ENCODE measurements around the gene MRPL51.
"Not testable (repeated sequence)": the region's sequence is repeated elsewhere in the genome, so short reads cannot be mapped to it uniquely, and the experiment has no call there.

Gene MRPL51

GRCh38 chr12:6530576-6531260 is 37.7 kb upstream of the MRPL51 start:
- DNase-seq, result no peak

GRCh38 chr12:6529291-6529737 is 36.3 kb upstream of the MRPL51 start:
- no peak for DNase-seq

GRCh38 chr12:6528539-6529235 is 35.6 kb upstream of the MRPL51 start:
- DNase-seq, result no peak

GRCh38 chr12:6527711-6528110 is 34.6 kb upstream of the MRPL51 start:
- DNase-seq, result no peak

- DNase-seq, result no peak
Observed at GRCh38 chr12:6526766-6527525, 33.9 kb upstream of the MRPL51 start.

GRCh38 chr12:6526201-6526600 is 33.1 kb upstream of the MRPL51 start:
- DNase-seq, result no peak

GRCh38 chr12:6524648-6525047 is 31.6 kb upstream of the MRPL51 start:
- DNase-seq, result no peak

- no peak for DNase-seq
Observed at GRCh38 chr12:6523708-6524107, 30.6 kb upstream of the MRPL51 start.

- DNase-seq, result no peak
Observed at GRCh38 chr12:6522193-6522592, 29.1 kb upstream of the MRPL51 start.

GRCh38 chr12:6520186-6520585 is 27.1 kb upstream of the MRPL51 start:
- no peak for DNase-seq

- no peak for DNase-seq
Observed at GRCh38 chr12:6508087-6508486, 15.0 kb upstream of the MRPL51 start.

- DNase-seq, result no peak
Observed at GRCh38 chr12:6507102-6507998, 14.3 kb upstream of the MRPL51 start.

GRCh38 chr12:6500466-6500865 is 7.4 kb upstream of the MRPL51 start:
- no peak for DNase-seq

GRCh38 chr12:6497291-6497690 is 4.2 kb upstream of the MRPL51 start:
- not testable (repeated sequence) for DNase-seq

- no peak for DNase-seq
Observed at GRCh38 chr12:6494968-6495367, 1.9 kb upstream of the MRPL51 start.

GRCh38 chr12:6494258-6494743 is 1.2 kb upstream of the MRPL51 start:
- DNase-seq, result no peak

- peak; percentile 88 for DNase-seq
Observed at GRCh38 chr12:6493497-6494257, 615 bp upstream of the MRPL51 start, which contains the start of gene NCAPD2. TSS of gene NCAPD2 (plus strand) at chr12:6494102. CDS start at chr12:6495099, 997 bp downstream.

GRCh38 chr12:6490673-6491072 is 2.4 kb downstream of the MRPL51 start:
- not testable (repeated sequence) for DNase-seq

- no peak for DNase-seq
Observed at GRCh38 chr12:6489449-6489848, 3.6 kb downstream of the MRPL51 start.

GRCh38 chr12:6488240-6488639 is 4.8 kb downstream of the MRPL51 start:
- no peak for DNase-seq

GRCh38 chr12:6478416-6478815 is 14.6 kb downstream of the MRPL51 start:
- DNase-seq, result no peak
